Liver (tissue), 9 donors: ENCODE results near the gene PIMREG. TPM values are rescaled to one million over a fixed set of nuclear protein-coding genes. Genes with fewer than 3 reads are reported as not detected.

Experiments used
- DNase-seq: peaks from one replicate; pipeline ENCODE4 v3.0.0-alpha.2; 2017; ENCODE audit warnings: low spot score
- H3K27ac ChIP-seq, 2 donors: one replicate each; pipeline ENCODE4 v1.7.0; 2013; ENCODE audit warnings: inconsistent platforms in 2 of 2, low read length in 2 of 2, control low read depth in 1 of 2, low read depth in 1 of 2, mild to moderate bottlenecking in 1 of 2
- H3K27me3 ChIP-seq, 4 donors: one replicate each; pipeline versions ENCODE4 v1.6.1 to v1.7.0; 2013; ENCODE audit warnings: low read length in 3 of 4, inconsistent platforms in 1 of 4, mild to moderate bottlenecking in 1 of 4, moderate library complexity in 1 of 4; ENCODE audit not compliant: control insufficient read depth in 4 of 4, insufficient read depth in 4 of 4
- H3K36me3 ChIP-seq, 4 donors: one replicate each; pipeline versions ENCODE4 v1.6.1 to v1.7.0; 2013; ENCODE audit warnings: low read length in 3 of 4, mild to moderate bottlenecking in 3 of 4, low read depth in 1 of 4, moderate library complexity in 1 of 4; ENCODE audit not compliant: control insufficient read depth in 4 of 4, insufficient read depth in 3 of 4
- H3K4me1 ChIP-seq, 4 donors: one replicate each; pipeline versions ENCODE4 v1.6.1 to v1.7.0; 2013; ENCODE audit warnings: low read length in 3 of 4, mild to moderate bottlenecking in 3 of 4, moderate library complexity in 1 of 4; ENCODE audit not compliant: control insufficient read depth in 4 of 4, insufficient read depth in 4 of 4
- H3K4me3 ChIP-seq, 3 donors: one replicate each; pipeline versions ENCODE4 v1.6.1 to v1.7.0; 2013; ENCODE audit warnings: low read length in 3 of 3, control low read depth in 1 of 3, low read depth in 1 of 3, mild to moderate bottlenecking in 1 of 3
- H3K9ac ChIP-seq, 2 donors: one replicate each; pipeline ENCODE4 v1.7.0; 2013; ENCODE audit warnings: low read length in 2 of 2, mild to moderate bottlenecking in 2 of 2, moderate library complexity in 2 of 2, control low read depth in 1 of 2, low read depth in 1 of 2
- H3K9me3 ChIP-seq, 4 donors: one replicate each; pipeline versions ENCODE4 v1.6.1 to v1.7.0; 2013; ENCODE audit warnings: low read length in 3 of 4; ENCODE audit not compliant: control insufficient read depth in 4 of 4
- CTCF ChIP-seq: fragments of 150-350 bp; IDR thresholded peaks from 2 replicates; pipeline ENCODE4 v1.5.1; 2017; ENCODE audit warnings: improper control_type of control experiment, low read depth, low read length; ENCODE audit not compliant: missing input control
- EGR1 ChIP-seq, 2 donors: IDR thresholded peaks; 2 replicates each; pipeline ENCODE4 v1.6.1; 2016 to 2018; ENCODE audit warnings: antibody characterized with exemption in 2 of 2, low read depth in 2 of 2
- FOXA1 ChIP-seq: IDR thresholded peaks from 2 replicates; pipeline ENCODE4 v1.6.1; 2016; ENCODE audit warnings: antibody characterized with exemption
- GABPA ChIP-seq, 2 donors: IDR thresholded peaks in 1 of 2; conservative IDR thresholded peaks in 1 of 2; 2 replicates each; pipeline ENCODE4 v1.6.1; 2016; ENCODE audit warnings: antibody characterized with exemption in 2 of 2, mild to moderate bottlenecking in 1 of 2, moderate library complexity in 1 of 2
- HNF4A ChIP-seq, 2 donors: conservative IDR thresholded peaks; 2 replicates each; pipeline ENCODE4 v1.6.1; 2016; ENCODE audit warnings: antibody characterized with exemption in 2 of 2, mild to moderate bottlenecking in 2 of 2
- HNF4G ChIP-seq: IDR thresholded peaks from 2 replicates; pipeline ENCODE4 v1.6.1; 2016; ENCODE audit warnings: antibody characterized with exemption
- JUND ChIP-seq, 2 donors: IDR thresholded peaks; 2 replicates each; pipeline ENCODE4 v1.6.1; 2016; ENCODE audit warnings: antibody characterized with exemption in 2 of 2
- NR2F2 ChIP-seq: IDR thresholded peaks from 2 replicates; pipeline ENCODE4 v1.6.1; 2016; ENCODE audit warnings: antibody characterized with exemption
- RAD21 ChIP-seq, 2 donors: IDR thresholded peaks; 2 replicates each; pipeline ENCODE4 v1.6.1; 2016; ENCODE audit warnings: antibody characterized with exemption in 2 of 2, mild to moderate bottlenecking in 2 of 2
- REST ChIP-seq: IDR thresholded peaks from 2 replicates; pipeline ENCODE4 v1.6.1; 2016; ENCODE audit warnings: antibody characterized with exemption, mild to moderate bottlenecking
- SP1 ChIP-seq: IDR thresholded peaks from 2 replicates; pipeline ENCODE4 v1.6.1; 2018; ENCODE audit warnings: antibody characterized with exemption, mild to moderate bottlenecking
- TAF1 ChIP-seq: conservative IDR thresholded peaks from 2 replicates; pipeline ENCODE4 v1.6.1; 2016; ENCODE audit warnings: antibody characterized with exemption, mild to moderate bottlenecking
- YY1 ChIP-seq: IDR thresholded peaks from 2 replicates; pipeline ENCODE4 v1.6.1; 2016; ENCODE audit warnings: antibody characterized with exemption, mild to moderate bottlenecking
- ZBTB33 ChIP-seq: IDR thresholded peaks from 2 replicates; pipeline ENCODE4 v1.6.1; 2016; ENCODE audit warnings: antibody characterized with exemption
- WGBS: extraction: QIAGEN DNeasy Blood & Tissue Kit; methylation state at CpG from one replicate; pipeline ENCODE4 v1.1.7; 2013; 5-methylcytosine and 5-hydroxymethylcytosine counted together
- polyA plus RNA-seq, 2 donors: library from polyadenylated mRNA; stranded (reverse) in 1 of 2; unstranded in 1 of 2; fragments of 200-250 nt in 1 of 2; fragments of >200 nt in 1 of 2; fragmentation: Nextera tagmentation in 1 of 2; extraction: Ambion mirVana in 1 of 2; gene quantifications; one replicate each; pipeline versions ENCODE4 v1.2.1 to v1.2.3, GENCODE V29; 2013 to 2015
- total RNA-seq, 2 donors: library from RNA; depleted of rRNA; stranded (reverse); fragments of >200 nt; gene quantifications; one replicate each; pipeline ENCODE4 v1.2.3, GENCODE V29; 2014
- donor health status: healthy.
- donor health status: healthy.
- donor health status: healthy.
- donor health status: healthy.
- donor health status: healthy.

The PIMREG gene
- total and polyA plus RNA-seq, 4 donors = 0.10 to 5.2 (median 0.75) TPM; not detected in 1

GRCh38 chr17:6498356-6498755, 54.1 kb downstream of the PIMREG start:
- Histone ChIP-seq H3K27ac (no peak overlapping the region), H3K36me3 (no peaks in the 10 kb centered on the region), H3K4me1 (peaks cover 0 to 11% (median 3%) of the 10 kb centered on the region in 4 donors), H3K27me3 (no peaks in the 10 kb centered on the region), H3K9me3 (no peaks in the 10 kb centered on the region), H3K4me3 (no peak overlapping the region), H3K9ac (no peak overlapping the region)
- WGBS = 81% methylated on average over 7 of the region's 7 CpGs
- DNase-seq = no peak
- TF ChIP-seq TAF1 (no peak), NR2F2 (no peak), HNF4G (no peak), GABPA (IDR thresholded peaks at IDR 0.05 in 1 of 2, conservative IDR thresholded peaks at IDR 0.05 in 1 of 2) (no peak), RAD21 (IDR thresholded peaks at IDR 0.05) (no peak)

GRCh38 chr17:6498901-6499540, 54.8 kb downstream of the PIMREG start:
- H3K4me3 ChIP-seq = no peak overlapping the region
- no peak overlapping the region for H3K27ac ChIP-seq
- TF ChIP-seq REST = no peak
- TF ChIP-seq JUND (IDR thresholded peaks at IDR 0.05) = no peak
- TF ChIP-seq CTCF = no peak
- no peak for TF ChIP-seq YY1
- no peak for TF ChIP-seq GABPA (IDR thresholded peaks at IDR 0.05 in 1 of 2, conservative IDR thresholded peaks at IDR 0.05 in 1 of 2)
- no peak for TF ChIP-seq HNF4A (conservative IDR thresholded peaks at IDR 0.05)
- no peak for TF ChIP-seq SP1
- no peak for TF ChIP-seq ZBTB33
- TF ChIP-seq FOXA1 = no peak
- no peak for TF ChIP-seq NR2F2
- TF ChIP-seq HNF4G = no peak
- TF ChIP-seq RAD21 (IDR thresholded peaks at IDR 0.05) = no peak
- no peak for TF ChIP-seq EGR1 (IDR thresholded peaks at IDR 0.05; ENCODE audit: low read depth in 2 of 2)
- TF ChIP-seq TAF1 = no peak
- no peak overlapping the region for H3K9ac ChIP-seq
- no peaks in the 10 kb centered on the region for H3K27me3 ChIP-seq
- peaks cover 0 to 11% (median 3%) of the 10 kb centered on the region in 4 donors for H3K4me1 ChIP-seq
- H3K9me3 ChIP-seq = no peaks in the 10 kb centered on the region
- no peaks in the 10 kb centered on the region for H3K36me3 ChIP-seq
- WGBS = 91% methylated on average over 10 of the region's 10 CpGs
- no peak for DNase-seq

Other genes with a start within 250 kb of the PIMREG start
- gene AIPL1, start 9.3 kb upstream of the PIMREG start, total RNA-seq = not detected
- not detected for gene AIPL1, start 9.3 kb upstream of the PIMREG start, polyA plus RNA-seq
- gene PITPNM3, start 112.1 kb downstream of the PIMREG start, total RNA-seq = 1 to 10 TPM; 1.9 to 5.0 TPM
- 1 to 10 TPM; 1.5 to 1.8 TPM for gene PITPNM3, start 112.1 kb downstream of the PIMREG start, polyA plus RNA-seq
- gene KIAA0753, start 196.3 kb downstream of the PIMREG start, total RNA-seq = 1 to 10 TPM; 3.8 to 5.9 TPM
- 1 to 10 TPM; 2.0 to 2.1 TPM for gene KIAA0753, start 196.3 kb downstream of the PIMREG start, polyA plus RNA-seq
- gene TXNDC17, start 196.6 kb downstream of the PIMREG start, total RNA-seq = 10 to 100 TPM; 32.9 to 58.4 TPM
- 100 to 1,000 TPM; 141 to 329 TPM for gene TXNDC17, start 196.6 kb downstream of the PIMREG start, polyA plus RNA-seq
- gene MED31, start 207.2 kb downstream of the PIMREG start, total RNA-seq = 10 to 100 TPM in 1 of 2 donors, 1 to 10 TPM in 1; 6.9 to 10.4 TPM
- 10 to 100 TPM in 1 of 2 donors, 1 to 10 TPM in 1; 7.0 to 29.8 TPM for gene MED31, start 207.2 kb downstream of the PIMREG start, polyA plus RNA-seq
- gene C17orf100, start 207.3 kb downstream of the PIMREG start, total RNA-seq = 1 to 10 TPM in 1 of 2 donors, under 1 TPM in 1; 0.56 to 2.2 TPM
- gene C17orf100, start 207.3 kb downstream of the PIMREG start, polyA plus RNA-seq = 10 to 100 TPM in 1 of 2 donors, 1 to 10 TPM in 1; 3.3 to 33.2 TPM